SH-SY5Y (cell line): ENCODE results near the gene NKAIN1.

Experiments used
- GATA2 ChIP-seq: IDR thresholded peaks from 2 replicates; pipeline ENCODE4 v1.6.1; 2011; ENCODE audit warnings: mild to moderate bottlenecking, low read depth, low read length
- GATA3 ChIP-seq: IDR thresholded peaks from 2 replicates; pipeline ENCODE4 v1.6.1; 2011; ENCODE audit warnings: low read depth, mild to moderate bottlenecking, low read length, moderate library complexity

DNA sequence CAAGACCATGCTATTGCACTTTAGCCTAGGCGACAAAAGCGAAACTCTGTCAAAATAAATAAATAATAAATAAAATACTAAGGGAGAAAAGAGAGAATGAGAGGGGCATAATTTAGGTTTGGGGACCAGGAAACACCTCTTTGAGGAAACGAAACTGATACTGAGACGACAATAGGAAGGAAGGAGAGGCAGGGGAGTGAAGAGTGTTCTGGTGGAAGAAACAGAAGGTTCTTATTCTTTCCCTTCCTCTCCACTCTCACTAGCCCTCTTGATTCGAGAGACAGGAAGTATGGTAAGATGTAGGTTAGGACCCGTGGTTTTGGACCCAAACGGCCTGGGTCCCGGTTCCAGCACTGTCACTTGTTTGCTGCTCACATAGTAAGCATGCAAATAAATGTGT, 1.6 kb upstream of the NKAIN1 start:
- TF ChIP-seq GATA3 (no peak), GATA2 (no peak)
